Ascending aorta (tissue), 2 donors: ENCODE measurements around the gene DGKD. TPM values are rescaled to one million over a fixed set of nuclear protein-coding genes. Genes with fewer than 3 reads are reported as not detected.

Experiments
- DNase-seq, 2 donors: peaks; one replicate each; pipeline ENCODE4 v3.0.0-alpha.2; 2019; ENCODE audit warnings: low spot score in 2 of 2
- H3K27ac ChIP-seq, 2 donors: fragments of 200-600 bp; sonication (generic); one replicate each; pipeline ENCODE4 v1.5.1; 2016 to 2017; ENCODE audit warnings: mild to moderate bottlenecking in 1 of 2
- H3K27me3 ChIP-seq: fragments of 200-600 bp; sonication (generic); one replicate; pipeline ENCODE4 v1.5.1; 2017
- H3K36me3 ChIP-seq, 2 donors: fragments of 200-600 bp; sonication (generic); one replicate each; pipeline ENCODE4 v1.5.1; 2016
- H3K4me1 ChIP-seq, 2 donors: fragments of 200-600 bp; sonication (generic); one replicate each; pipeline ENCODE4 v1.5.1; 2016 to 2017; ENCODE audit warnings: mild to moderate bottlenecking in 1 of 2
- H3K4me3 ChIP-seq, 2 donors: fragments of 200-600 bp; sonication (generic); one replicate each; pipeline ENCODE4 v1.5.1; 2016 to 2017; ENCODE audit warnings: mild to moderate bottlenecking in 1 of 2
- H3K9me3 ChIP-seq, 2 donors: fragments of 200-600 bp; sonication (generic); one replicate each; pipeline ENCODE4 v1.5.1; 2016
- intact Hi-C: fragments of 100-400 bp; cut with DNase I; formaldehyde crosslinking; loops from one replicate; pipeline ENCODE4 v1.15.1; 2023
- total RNA-seq: library from RNA; depleted of rRNA; stranded (reverse); fragments of >200 nt; gene quantifications from one replicate; pipeline ENCODE4 v1.1.0, GENCODE V29; 2016
- TF ChIP-seq, protein P1 (sequence below), 3 experiments: fragments of 200-600 bp in 2 of 3; fragments of 450-650 bp in 1 of 3; sonication (generic) in 2 of 3; IDR thresholded peaks; one replicate each; pipeline ENCODE4 v1.5.1; 2016 to 2019; ENCODE audit warnings: antibody characterized with exemption in 3 of 3, mild to moderate bottlenecking in 1 of 3, moderate library complexity in 1 of 3

DGKD gene
- total RNA-seq, 1 donor from 2014 or later: 28.3 TPM

DNA sequence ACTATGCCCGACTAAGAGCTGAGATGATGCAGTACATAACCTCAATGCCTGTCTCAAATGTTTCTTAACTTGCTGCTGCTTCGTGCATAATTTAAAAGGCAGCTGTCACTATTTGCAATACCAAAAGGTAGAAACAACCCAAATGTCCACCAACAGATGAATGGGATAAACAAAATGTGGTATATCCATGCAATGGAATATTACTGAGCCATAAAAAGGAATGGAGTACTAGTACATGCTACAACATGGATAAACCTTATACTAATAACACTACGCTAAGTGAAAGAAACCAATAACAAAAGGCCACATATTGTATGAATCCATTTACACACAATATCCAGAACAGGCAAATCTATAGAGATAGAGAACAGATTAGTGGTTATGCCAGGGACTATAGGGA is 13.0 kb upstream of the DGKD start:
- TF ChIP-seq, protein P1, sequence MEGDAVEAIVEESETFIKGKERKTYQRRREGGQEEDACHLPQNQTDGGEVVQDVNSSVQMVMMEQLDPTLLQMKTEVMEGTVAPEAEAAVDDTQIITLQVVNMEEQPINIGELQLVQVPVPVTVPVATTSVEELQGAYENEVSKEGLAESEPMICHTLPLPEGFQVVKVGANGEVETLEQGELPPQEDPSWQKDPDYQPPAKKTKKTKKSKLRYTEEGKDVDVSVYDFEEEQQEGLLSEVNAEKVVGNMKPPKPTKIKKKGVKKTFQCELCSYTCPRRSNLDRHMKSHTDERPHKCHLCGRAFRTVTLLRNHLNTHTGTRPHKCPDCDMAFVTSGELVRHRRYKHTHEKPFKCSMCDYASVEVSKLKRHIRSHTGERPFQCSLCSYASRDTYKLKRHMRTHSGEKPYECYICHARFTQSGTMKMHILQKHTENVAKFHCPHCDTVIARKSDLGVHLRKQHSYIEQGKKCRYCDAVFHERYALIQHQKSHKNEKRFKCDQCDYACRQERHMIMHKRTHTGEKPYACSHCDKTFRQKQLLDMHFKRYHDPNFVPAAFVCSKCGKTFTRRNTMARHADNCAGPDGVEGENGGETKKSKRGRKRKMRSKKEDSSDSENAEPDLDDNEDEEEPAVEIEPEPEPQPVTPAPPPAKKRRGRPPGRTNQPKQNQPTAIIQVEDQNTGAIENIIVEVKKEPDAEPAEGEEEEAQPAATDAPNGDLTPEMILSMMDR (IDR thresholded peaks at IDR 0.05): no peak
- no peak for DNase-seq
- H3K27ac ChIP-seq: no peak overlapping the region
- intact Hi-C loops: no loop called here
- H3K4me1 ChIP-seq: no peaks in the 10 kb centered on the region
- no peaks in the 10 kb centered on the region for H3K36me3 ChIP-seq
- no peak overlapping the region for H3K4me3 ChIP-seq
- H3K27me3 ChIP-seq: no peaks in the 10 kb centered on the region
- no peaks in the 10 kb centered on the region for H3K9me3 ChIP-seq

DNA sequence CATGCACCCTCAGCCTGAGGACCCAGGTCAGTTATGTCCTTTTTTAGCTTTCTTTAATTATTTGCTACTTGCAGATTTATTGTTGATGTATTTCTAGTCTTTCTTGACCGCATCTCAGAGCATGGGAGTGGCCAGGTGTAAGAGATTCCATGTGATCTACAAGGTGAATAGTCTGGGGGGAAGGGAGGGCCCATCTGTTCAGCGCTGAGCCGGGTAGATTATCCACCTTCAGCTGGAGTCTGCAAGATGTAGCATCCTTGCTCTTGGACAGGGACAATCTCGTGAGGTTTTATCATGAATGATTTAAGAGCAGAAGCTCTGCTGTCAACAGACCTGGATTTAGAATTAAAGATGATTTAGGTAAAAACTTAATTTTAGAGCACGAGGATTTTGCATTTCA is 12.0 kb upstream of the DGKD start:
- peak in 1 of 2 donors; percentile 41 for DNase-seq

DNA sequence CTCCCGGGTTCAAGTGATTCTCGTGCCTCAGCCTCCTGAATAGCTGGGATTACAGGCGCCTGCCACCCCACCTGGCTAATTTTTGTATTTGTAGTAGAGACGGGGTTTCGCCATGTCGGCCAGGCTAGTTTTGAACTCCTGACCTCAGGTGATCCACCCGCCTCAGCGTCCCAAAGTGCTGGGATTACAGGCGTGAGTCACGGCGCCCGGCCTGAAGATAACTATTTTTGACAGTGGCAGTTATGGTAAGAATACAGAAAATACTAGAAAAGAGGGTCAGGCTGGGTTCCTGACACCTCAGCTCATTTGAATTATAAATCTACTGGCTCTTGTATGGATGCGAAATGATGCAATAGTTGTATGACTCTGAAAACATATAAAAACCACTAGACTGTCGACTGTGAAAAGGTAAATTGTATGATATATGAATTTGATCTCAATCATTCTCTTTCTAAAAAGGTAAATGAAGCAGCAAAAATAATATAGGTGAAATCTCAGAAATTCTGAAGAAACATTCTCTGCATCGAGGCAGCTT is 11.1 kb upstream of the DGKD start:
- intact Hi-C loops: no loop called here
- H3K27me3 ChIP-seq: no peaks in the 10 kb centered on the region
- no peaks in the 10 kb centered on the region for H3K36me3 ChIP-seq
- TF ChIP-seq, protein P1 (IDR thresholded peaks at IDR 0.05): no peak
- no peaks in the 10 kb centered on the region for H3K4me1 ChIP-seq
- no peaks in the 10 kb centered on the region for H3K9me3 ChIP-seq
- H3K27ac ChIP-seq: no peak overlapping the region
- no peak for DNase-seq
- H3K4me3 ChIP-seq: no peak overlapping the region

More for the DNA sequence above, 12.0 kb upstream of the DGKD start:
- TF ChIP-seq, protein P1 (IDR thresholded peaks at IDR 0.05): no peak
- no peaks in the 10 kb centered on the region for H3K4me1 ChIP-seq
- intact Hi-C loops: no loop called here
- no peak overlapping the region for H3K27ac ChIP-seq
- no peaks in the 10 kb centered on the region for H3K27me3 ChIP-seq
- no peaks in the 10 kb centered on the region for H3K36me3 ChIP-seq
- H3K9me3 ChIP-seq: no peaks in the 10 kb centered on the region
- no peak overlapping the region for H3K4me3 ChIP-seq

DNA sequence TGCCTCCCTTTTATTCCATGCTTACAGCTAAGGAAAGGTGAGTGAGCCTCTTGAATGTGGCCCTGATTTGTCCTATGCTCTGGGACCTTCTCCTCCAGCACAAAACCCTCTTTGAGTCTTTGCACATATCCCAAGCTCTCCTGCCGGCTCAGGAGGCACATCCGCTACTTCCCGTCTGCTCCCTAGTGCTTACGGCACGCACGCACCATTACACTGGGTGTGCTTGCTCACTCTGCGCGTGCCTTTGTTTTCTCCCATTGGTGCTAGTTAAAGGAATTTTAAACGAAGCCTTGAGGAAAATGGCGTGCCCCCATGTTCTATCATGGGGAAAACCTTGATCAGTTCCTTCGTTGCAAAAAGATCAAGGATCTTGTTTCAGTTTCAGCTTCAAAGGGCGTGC is 7.9 kb upstream of the DGKD start:
- Histone ChIP-seq H3K27ac (no peak overlapping the region), H3K9me3 (no peaks in the 10 kb centered on the region), H3K4me3 (no peak overlapping the region), H3K4me1 (no peaks in the 10 kb centered on the region), H3K36me3 (no peaks in the 10 kb centered on the region), H3K27me3 (no peaks in the 10 kb centered on the region)
- DNase-seq: peak in 1 of 2 donors; percentile 39
- intact Hi-C loops: no loop called here
- TF ChIP-seq, protein P1 (IDR thresholded peaks at IDR 0.05): no peak

DNA sequence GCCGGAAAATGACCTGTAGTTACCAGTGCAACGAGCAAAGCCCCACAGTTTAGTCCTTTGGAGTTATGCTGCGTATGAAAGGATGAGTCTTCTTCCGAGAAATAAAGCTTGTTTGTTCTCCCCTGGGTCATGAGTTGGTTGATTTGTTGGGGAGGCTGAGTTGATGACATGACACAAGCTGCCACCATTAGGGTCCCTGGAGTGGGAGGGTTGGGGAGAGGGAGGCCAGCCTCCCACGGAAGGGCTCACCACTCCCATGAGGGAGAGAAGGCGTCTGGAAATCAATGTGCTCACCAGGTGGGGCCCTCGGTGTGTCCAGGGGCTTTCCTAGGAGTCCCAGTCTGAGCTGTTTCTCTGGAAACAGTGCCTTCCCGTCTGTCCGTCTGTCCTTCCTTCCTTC is 7.4 kb upstream of the DGKD start:
- no peak overlapping the region for H3K4me3 ChIP-seq
- TF ChIP-seq, protein P1 (IDR thresholded peaks at IDR 0.05): no peak
- no peaks in the 10 kb centered on the region for H3K36me3 ChIP-seq
- no peaks in the 10 kb centered on the region for H3K4me1 ChIP-seq
- H3K27ac ChIP-seq: no peak overlapping the region
- intact Hi-C loops: no loop called here
- peak in 1 of 2 donors; percentile 34 for DNase-seq
- no peaks in the 10 kb centered on the region for H3K9me3 ChIP-seq
- H3K27me3 ChIP-seq: no peaks in the 10 kb centered on the region
